SK-N-MC (cell line): ENCODE measurements around the gene SIM1.

Source experiments
- DNase-seq: peaks from one replicate; pipeline ENCODE4 v3.0.0-alpha.2; 2011; ENCODE audit warnings: low read depth, low spot score
- H3K27ac ChIP-seq: fragments of 200-600 bp; sonication (generic); 2 replicates; pipeline ENCODE4 v1.5.1; 2016; ENCODE audit warnings: mixed run types
- H3K36me3 ChIP-seq: fragments of 200-600 bp; sonication (generic); 2 replicates; pipeline ENCODE4 v1.6.1; 2017; ENCODE audit warnings: antibody characterized with exemption, low read length, mixed read lengths; ENCODE audit not compliant: insufficient read depth
- H3K4me3 ChIP-seq: fragments of 200-600 bp; sonication (generic); 2 replicates; pipeline ENCODE4 v1.5.1; 2016
- H3K9ac ChIP-seq: fragments of 200-600 bp; sonication (generic); 2 replicates; pipeline ENCODE4 v1.8.0; 2017; ENCODE audit warnings: mixed run types, mixed read lengths; ENCODE audit not compliant: insufficient read length
- H3K9me3 ChIP-seq: fragments of 200-600 bp; sonication (generic); 2 replicates; pipeline ENCODE4 v1.6.1; 2017; ENCODE audit warnings: low read depth, mild to moderate bottlenecking, antibody characterized with exemption, low read length, moderate library complexity, mixed read lengths
- EZH2 ChIP-seq: fragments of 200-600 bp; sonication (generic); IDR thresholded peaks from one replicate; pipeline ENCODE4 v1.6.1; 2017; ENCODE audit warnings: antibody characterized with exemption
- FOXP2 ChIP-seq: optimal IDR thresholded peaks from 2 replicates; pipeline ENCODE3; 2011; ENCODE audit warnings: mild to moderate bottlenecking, moderate library complexity; ENCODE audit not compliant: insufficient read depth; ENCODE audit errors: extremely low read length, control extremely low read depth
- POLR2AphosphoS5 ChIP-seq: IDR thresholded peaks from 2 replicates; pipeline ENCODE4 v1.6.1; 2012; ENCODE audit warnings: mild to moderate bottlenecking, low read depth, low read length, borderline replicate concordance

SIM1 gene

GRCh38 chr6:100346828-100347227 is 117.9 kb downstream of the SIM1 start:
- H3K9me3 ChIP-seq, result no peaks in the 10 kb centered on the region
- H3K27ac ChIP-seq, result no peak overlapping the region
- no peak for TF ChIP-seq FOXP2
- TF ChIP-seq POLR2AphosphoS5, result no peak
- no peak for TF ChIP-seq EZH2
- no peak overlapping the region for H3K9ac ChIP-seq
- no peaks in the 10 kb centered on the region for H3K36me3 ChIP-seq
- H3K4me3 ChIP-seq, result no peak overlapping the region
- DNase-seq, result no peak

- no peaks in the 10 kb centered on the region for H3K36me3 ChIP-seq
- H3K4me3 ChIP-seq, result no peak overlapping the region
- TF ChIP-seq EZH2 (no peak), POLR2AphosphoS5 (no peak), FOXP2 (no peak)
- H3K9ac ChIP-seq, result no peak overlapping the region
- H3K27ac ChIP-seq, result no peak overlapping the region
- H3K9me3 ChIP-seq, result no peaks in the 10 kb centered on the region
- no peak for DNase-seq
Measured at GRCh38 chr6:100346203-100346602, 118.5 kb downstream of the SIM1 start.

GRCh38 chr6:100344761-100345160 is 120.0 kb downstream of the SIM1 start:
- TF ChIP-seq FOXP2 (no peak), POLR2AphosphoS5 (no peak), EZH2 (no peak)
- Histone ChIP-seq H3K4me3 (no peak overlapping the region), H3K9ac (no peak overlapping the region), H3K36me3 (no peaks in the 10 kb centered on the region), H3K9me3 (peaks cover 5% of the 10 kb centered on the region; the same call in 1 of the 2 replicates), H3K27ac (no peak overlapping the region)
- DNase-seq, result no peak

DNA sequence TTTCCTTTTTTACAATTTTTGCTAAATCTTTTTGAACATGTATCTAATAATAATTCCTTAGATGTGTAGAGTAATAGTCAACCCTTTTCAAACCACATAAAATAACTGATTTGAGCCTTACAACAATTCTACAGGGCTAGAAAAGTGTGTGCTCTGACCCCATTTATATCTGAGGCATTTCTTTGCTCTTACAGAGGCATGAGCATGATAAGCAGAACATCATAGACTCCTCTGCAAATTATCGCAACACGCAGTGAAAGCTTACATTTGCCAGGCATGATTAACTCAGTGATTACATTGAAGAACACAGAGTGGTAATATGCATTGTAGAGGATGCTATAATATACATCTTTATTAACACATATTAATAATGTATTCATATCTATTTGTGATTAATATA is 120.4 kb downstream of the SIM1 start:
- Histone ChIP-seq H3K4me3 (no peak overlapping the region), H3K9ac (no peak overlapping the region), H3K36me3 (no peaks in the 10 kb centered on the region), H3K9me3 (peaks cover 5% of the 10 kb centered on the region; the same call in 1 of the 2 replicates), H3K27ac (no peak overlapping the region)
- DNase-seq, result no peak
- TF ChIP-seq POLR2AphosphoS5, result no peak
- TF ChIP-seq FOXP2, result no peak
- TF ChIP-seq EZH2, result no peak

DNA sequence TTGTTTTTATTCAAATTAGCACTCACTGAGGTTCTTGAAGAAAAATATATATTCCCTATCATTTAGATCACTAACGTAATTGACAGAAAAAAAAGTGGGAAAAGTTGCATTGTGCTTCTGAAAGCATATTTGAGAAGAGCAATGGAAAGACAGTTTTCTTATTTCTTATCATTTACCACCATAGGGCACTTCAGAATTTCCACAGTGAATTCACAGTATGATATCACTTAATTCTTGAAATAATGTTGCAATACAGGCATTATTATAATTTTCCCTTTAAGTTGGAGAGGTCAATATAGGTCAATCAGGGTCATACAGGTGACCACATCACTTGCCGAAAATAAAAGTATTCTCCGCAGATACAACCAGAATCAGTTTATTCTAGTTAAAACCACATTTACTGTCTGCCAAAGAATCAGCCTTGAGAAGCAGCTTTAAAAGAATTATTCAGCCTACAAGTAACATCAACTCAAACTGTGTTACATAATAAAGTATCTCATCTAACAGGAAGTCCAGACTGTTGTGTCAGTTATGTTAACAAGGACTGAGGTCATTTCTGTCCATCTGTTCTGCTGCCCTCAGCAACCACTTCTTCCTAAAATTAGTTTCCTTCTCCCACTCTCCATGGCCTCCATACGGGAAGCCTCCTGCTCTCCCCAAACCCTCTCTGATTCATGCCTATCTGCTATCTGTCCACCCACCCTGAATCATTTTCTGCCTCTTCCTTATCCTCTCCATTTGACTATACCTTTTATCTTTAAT is 121.2 kb downstream of the SIM1 start:
- H3K36me3 ChIP-seq, result no peaks in the 10 kb centered on the region
- no peak for DNase-seq
- H3K4me3 ChIP-seq, result no peak overlapping the region
- no peak overlapping the region for H3K27ac ChIP-seq
- TF ChIP-seq POLR2AphosphoS5 (no peak), EZH2 (no peak), FOXP2 (no peak)
- no peak overlapping the region for H3K9ac ChIP-seq
- H3K9me3 ChIP-seq, result peaks cover 5% of the 10 kb centered on the region; the same call in 1 of the 2 replicates

GRCh38 chr6:100342830-100343229 is 121.9 kb downstream of the SIM1 start:
- Histone ChIP-seq H3K27ac (no peak overlapping the region), H3K4me3 (no peak overlapping the region), H3K9ac (no peak overlapping the region), H3K9me3 (peaks cover 5% of the 10 kb centered on the region; the same call in 1 of the 2 replicates), H3K36me3 (no peaks in the 10 kb centered on the region)
- no peak for DNase-seq
- TF ChIP-seq FOXP2 (no peak), EZH2 (no peak), POLR2AphosphoS5 (no peak)

- H3K9me3 ChIP-seq, result peaks cover 5% of the 10 kb centered on the region; the same call in 1 of the 2 replicates
- no peak for DNase-seq
- H3K9ac ChIP-seq, result no peak overlapping the region
- no peak overlapping the region for H3K27ac ChIP-seq
- no peaks in the 10 kb centered on the region for H3K36me3 ChIP-seq
- no peak overlapping the region for H3K4me3 ChIP-seq
- TF ChIP-seq EZH2 (no peak), FOXP2 (no peak), POLR2AphosphoS5 (no peak)
Measured at GRCh38 chr6:100339574-100340255, 125.0 kb downstream of the SIM1 start.

DNA sequence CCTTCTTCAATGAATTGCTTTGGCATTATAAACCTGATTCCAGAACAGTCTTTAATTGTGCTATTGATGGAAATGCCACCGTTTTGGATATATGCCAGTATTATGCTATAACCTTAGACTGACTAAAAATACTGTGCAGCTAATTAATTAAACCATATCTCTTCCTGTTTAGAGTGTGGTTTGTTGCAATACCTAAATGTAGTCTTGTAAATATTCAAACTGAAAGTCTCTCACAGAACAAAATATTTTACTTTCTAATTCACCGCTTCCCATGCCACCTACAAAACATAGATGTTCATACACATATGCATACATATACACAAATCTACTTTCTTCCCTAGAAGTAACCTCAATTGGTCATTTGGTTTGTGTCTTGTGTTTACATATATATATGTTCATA is 126.6 kb downstream of the SIM1 start:
- Histone ChIP-seq H3K36me3 (no peaks in the 10 kb centered on the region), H3K4me3 (no peak overlapping the region), H3K27ac (no peak overlapping the region; the same call in 1 of the 2 replicates), H3K9me3 (peaks cover 5% of the 10 kb centered on the region; the same call in 1 of the 2 replicates), H3K9ac (no peak overlapping the region)
- TF ChIP-seq FOXP2 (no peak), EZH2 (no peak), POLR2AphosphoS5 (no peak)
- no peak for DNase-seq

DNA sequence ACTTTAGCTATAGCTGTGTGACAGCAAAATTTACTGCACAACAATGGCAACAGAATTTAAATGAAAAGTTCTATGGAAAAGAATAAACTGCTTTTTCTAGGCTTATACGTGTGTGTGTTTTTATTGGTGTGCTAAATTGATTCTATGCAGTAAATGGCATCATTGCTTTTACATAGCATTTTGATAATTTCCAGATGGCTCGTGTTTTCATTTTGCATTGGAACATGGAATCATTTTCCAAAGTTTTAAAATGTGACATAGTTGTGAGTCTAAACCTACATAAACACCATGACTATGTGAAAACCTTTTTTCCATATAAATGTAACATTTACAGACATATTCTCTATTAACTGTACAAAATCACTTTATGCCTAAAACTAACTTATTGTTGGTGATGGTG is 127.8 kb downstream of the SIM1 start:
- no peak for DNase-seq
- TF ChIP-seq EZH2 (no peak), FOXP2 (no peak), POLR2AphosphoS5 (no peak)
- no peaks in the 10 kb centered on the region for H3K36me3 ChIP-seq
- peaks cover 5% of the 10 kb centered on the region; the same call in 1 of the 2 replicates for H3K9me3 ChIP-seq
- no peak overlapping the region for H3K4me3 ChIP-seq
- H3K27ac ChIP-seq, result no peak overlapping the region
- H3K9ac ChIP-seq, result no peak overlapping the region
